SK-N-SH (cell line): Measurements from ENCODE around the gene KDM6B. TPM values are rescaled to one million over a fixed set of nuclear protein-coding genes. Genes with fewer than 3 reads are reported as not detected.

Experiments
- CTCF ChIA-PET: fragments of 300-600, 350-600 bp; formaldehyde crosslinking; extraction: SDS; loops from one replicate; lab custom pipeline; 2021; lab: Yijun Ruan, JAX
- POLR2A ChIA-PET: fragments of 350-600 bp; sonication (Branson Sonifier 250); formaldehyde crosslinking; extraction: SDS; loops from one replicate; lab custom pipeline; 2020; ENCODE audit warnings: antibody characterized with exemption, inconsistent platforms; lab: Yijun Ruan, JAX
- DNase-seq: peaks from one replicate; pipeline ENCODE4 v3.0.0; 2012
- H2AFZ ChIP-seq: fragments of 200-600 bp; sonication (generic); 2 replicates; pipeline ENCODE4 v1.8.1; 2016; ENCODE audit warnings: antibody characterized with exemption, mild to moderate bottlenecking, low read depth
- H3F3A ChIP-seq: fragments of 200-600 bp; sonication (generic); replicated peaks from 2 replicates; pipeline ENCODE3; 2016; ENCODE audit warnings: antibody characterized with exemption, mild to moderate bottlenecking; ENCODE audit not compliant: insufficient read depth
- H3K27ac ChIP-seq, 2 experiments: fragments of 200-500 bp in 1 of 2; fragments of 200-600 bp in 1 of 2; sonication (Bioruptor generic) in 1 of 2; sonication (generic), shearing (Covaris generic) in 1 of 2; 2 replicates each; pipeline versions ENCODE4 v1.5.1 to v1.6.1; 2014 to 2016; ENCODE audit warnings: low read depth in 2 of 2, inconsistent platforms in 1 of 2, low read length in 1 of 2, mild to moderate bottlenecking in 1 of 2, mixed read lengths in 1 of 2
- H3K27me3 ChIP-seq: fragments of 200-600 bp; sonication (generic), shearing (Covaris generic); 2 replicates; pipeline ENCODE4 v1.6.1; 2016; ENCODE audit warnings: mixed run types; ENCODE audit not compliant: insufficient read depth
- H3K36me3 ChIP-seq, 2 experiments: fragments of 200-500 bp in 1 of 2; fragments of 200-600 bp in 1 of 2; sonication (Bioruptor generic) in 1 of 2; sonication (generic) in 1 of 2; replicated peaks in 1 of 2; 2 replicates each; pipeline versions ENCODE3 to v1.5.1; 2014 to 2016; ENCODE audit warnings: low read length in 1 of 2, mild to moderate bottlenecking in 1 of 2; ENCODE audit not compliant: insufficient read depth in 2 of 2, control insufficient read depth in 1 of 2
- H3K4me1 ChIP-seq, 2 experiments: fragments of 200-500 bp in 1 of 2; fragments of 200-600 bp in 1 of 2; sonication (Bioruptor generic) in 1 of 2; sonication (generic), shearing (Covaris generic) in 1 of 2; 2 replicates each; pipeline versions ENCODE4 v1.5.1 to v1.6.1; 2014 to 2016; ENCODE audit warnings: low read depth in 1 of 2, low read length in 1 of 2, mixed run types in 1 of 2; ENCODE audit not compliant: insufficient read depth in 2 of 2, control insufficient read depth in 1 of 2
- H3K4me2 ChIP-seq: fragments of 200-600 bp; sonication (generic), shearing (Covaris generic); 2 replicates; pipeline ENCODE4 v1.6.1; 2017; ENCODE audit warnings: mixed run types
- H3K4me3 ChIP-seq, 2 experiments: fragments of 200-500 bp in 1 of 2; fragments of 200-600 bp in 1 of 2; sonication (Bioruptor generic) in 1 of 2; sonication (generic), shearing (Covaris generic) in 1 of 2; 2 replicates each; pipeline versions ENCODE4 v1.5.1 to v1.8.1; 2014 to 2016; ENCODE audit warnings: low read depth in 2 of 2, inconsistent platforms in 1 of 2, low read length in 1 of 2, mild to moderate bottlenecking in 1 of 2, mixed read lengths in 1 of 2, moderate library complexity in 1 of 2
- H3K79me2 ChIP-seq: fragments of 200-600 bp; sonication (generic); 2 replicates; pipeline ENCODE4 v1.8.1; 2017; ENCODE audit warnings: mild to moderate bottlenecking; ENCODE audit not compliant: insufficient read depth
- H3K9ac ChIP-seq: fragments of 200-600 bp; sonication (generic); 2 replicates; pipeline ENCODE4 v1.6.1; 2017; ENCODE audit warnings: mixed run types
- H3K9me2 ChIP-seq: fragments of 200-600 bp; sonication (generic); 2 replicates; pipeline ENCODE4 v1.6.1; 2017; ENCODE audit warnings: mixed run types
- H3K9me3 ChIP-seq: fragments of 200-600 bp; sonication (generic); 2 replicates; pipeline ENCODE4 v1.6.1; 2017; ENCODE audit warnings: mixed run types, mild to moderate bottlenecking, moderate library complexity
- H4K20me1 ChIP-seq: fragments of 200-600 bp; sonication (generic); 2 replicates; pipeline ENCODE4 v1.6.1; 2017; ENCODE audit warnings: mild to moderate bottlenecking, mixed run types; ENCODE audit not compliant: insufficient read depth
- CHD2 ChIP-seq: fragments of 150-350 bp; IDR thresholded peaks from 2 replicates; pipeline ENCODE4 v1.6.1; 2018; ENCODE audit warnings: low read length; ENCODE audit not compliant: partially characterized antibody
- CTCF ChIP-seq: fragments of 200-600 bp; sonication (generic); IDR thresholded peaks from 2 replicates; pipeline ENCODE4 v1.6.1; 2017; ENCODE audit warnings: antibody characterized with exemption, mild to moderate bottlenecking, moderate library complexity
- JUND ChIP-seq: IDR thresholded peaks from 2 replicates; pipeline ENCODE4 v1.4.0; 2012
- MAX ChIP-seq: IDR thresholded peaks from 2 replicates; pipeline ENCODE4 v1.4.0; 2012; ENCODE audit warnings: low read depth
- MXI1 ChIP-seq: IDR thresholded peaks from 2 replicates; pipeline ENCODE4 v1.6.1; 2012; ENCODE audit warnings: mild to moderate bottlenecking, low read depth, low read length, improper control_type of control experiment
- RAD21 ChIP-seq: IDR thresholded peaks from 2 replicates; pipeline ENCODE4 v1.6.1; 2012; ENCODE audit warnings: mild to moderate bottlenecking, low read length
- RFX5 ChIP-seq: IDR thresholded peaks from 2 replicates; pipeline ENCODE4 v1.6.1; 2012; ENCODE audit warnings: mild to moderate bottlenecking, improper control_type of control experiment, low read length
- SMC3 ChIP-seq: IDR thresholded peaks from 2 replicates; pipeline ENCODE4 v1.6.1; 2012; ENCODE audit warnings: low read depth, low read length, improper control_type of control experiment
- TEAD4 ChIP-seq: IDR thresholded peaks from 2 replicates; pipeline ENCODE4 v1.4.0; 2012; ENCODE audit warnings: mild to moderate bottlenecking, borderline replicate concordance; ENCODE audit not compliant: insufficient read depth
- YY1 ChIP-seq: IDR thresholded peaks from 2 replicates; pipeline ENCODE4 v1.4.0; 2012; ENCODE audit warnings: low read depth, mild to moderate bottlenecking
- WGBS: methylation state at CpG from one replicate; pipeline ENCODE4 v1.1.6; 2017; ENCODE audit warnings: low lambda C conversion rate; 5-methylcytosine and 5-hydroxymethylcytosine counted together
- polyA plus RNA-seq, 3 experiments: library from polyadenylated mRNA; depleted of rRNA; stranded (reverse); fragments of >200 nt; gene quantifications; 2 replicates each; pipeline ENCODE4 v1.2.3, GENCODE V29; 2012

The KDM6B gene
- polyA plus RNA-seq, 1 of the 3 experiments (the other 2 are of a cell fraction): 2.6 TPM

- no peaks in the 10 kb centered on the region for H3K9me2 ChIP-seq
- 81% methylated on average over 7 of the region's 10 CpGs for WGBS
- TF ChIP-seq RAD21 (no peak), YY1 (no peak), RFX5 (no peak)
- TF ChIP-seq, all 33 proteins: peak for 0
- Histone ChIP-seq H3K4me3 (no peak overlapping the region), H3K79me2 (no peaks in the 10 kb centered on the region), H3K4me2 (no peak overlapping the region), H3K27me3 (no peaks in the 10 kb centered on the region), H3K9ac (no peak overlapping the region), H3F3A (no peaks in the 10 kb centered on the region), H3K36me3 (no peaks in the 10 kb centered on the region), H3K4me1 (peaks cover 0 to 8% of the 10 kb centered on the region in 2 experiments; a peak in 1 of 4 replicates), H2AFZ (no peak overlapping the region), H3K27ac (no peak overlapping the region), H4K20me1 (no peaks in the 10 kb centered on the region), H3K9me3 (no peaks in the 10 kb centered on the region)
- DNase-seq: no peak
- ChIA-PET CTCF (interaction anchor here (1.0 to 2.7 kb wide), 8 partner anchors 9 to 224 kb away, joined by 3 to 18 read pairs (median 4); partner anchors contain the start of gene NAA38), POLR2A (interaction anchor here (1.0 to 1.4 kb wide), 2 partner anchors 8 to 40 kb away, joined by 4 to 5 read pairs; partner anchors contain the start of gene NAA38)
Observed at GRCh38 chr17:7816926-7817642, 16.9 kb upstream of the KDM6B start.

GRCh38 chr17:7817643-7817964 is 16.4 kb upstream of the KDM6B start:
- H3K36me3 ChIP-seq: no peaks in the 10 kb centered on the region
- no peaks in the 10 kb centered on the region for H4K20me1 ChIP-seq
- no peak overlapping the region for H3K9ac ChIP-seq
- no peaks in the 10 kb centered on the region for H3K9me3 ChIP-seq
- CTCF ChIA-PET: interaction anchor here (1.1 to 2.7 kb wide), 4 partner anchors 39 to 224 kb away, joined by 4 to 18 read pairs (median 6); partner anchors contain the start of gene NAA38
- no peak for DNase-seq
- H3K9me2 ChIP-seq: no peaks in the 10 kb centered on the region
- POLR2A ChIA-PET: no interaction called here
- no peaks in the 10 kb centered on the region for H3K79me2 ChIP-seq
- WGBS: 70% methylated on average over 9 of the region's 9 CpGs
- no peaks in the 10 kb centered on the region for H3F3A ChIP-seq
- H2AFZ ChIP-seq: no peak overlapping the region
- no peak overlapping the region for H3K4me3 ChIP-seq
- TF ChIP-seq MXI1 (no peak), CTCF (no peak), CHD2 (no peak), SMC3 (no peak), MAX (no peak), TEAD4 (no peak), JUND (no peak)
- peaks cover 0 to 8% of the 10 kb centered on the region in 2 experiments; a peak in 1 of 4 replicates for H3K4me1 ChIP-seq
- no peak overlapping the region for H3K4me2 ChIP-seq
- no peaks in the 10 kb centered on the region for H3K27me3 ChIP-seq
- H3K27ac ChIP-seq: no peak overlapping the region
